GM18858 (cell line): Measurements from ENCODE around the gene HSPA12B.

Experiments used
- ATAC-seq: cut with Tn5 transposase; IDR thresholded peaks from one replicate; pipeline ENCODE4 v1.9.1; 2021; ENCODE audit not compliant: unreplicated experiment

Gene HSPA12B

DNA sequence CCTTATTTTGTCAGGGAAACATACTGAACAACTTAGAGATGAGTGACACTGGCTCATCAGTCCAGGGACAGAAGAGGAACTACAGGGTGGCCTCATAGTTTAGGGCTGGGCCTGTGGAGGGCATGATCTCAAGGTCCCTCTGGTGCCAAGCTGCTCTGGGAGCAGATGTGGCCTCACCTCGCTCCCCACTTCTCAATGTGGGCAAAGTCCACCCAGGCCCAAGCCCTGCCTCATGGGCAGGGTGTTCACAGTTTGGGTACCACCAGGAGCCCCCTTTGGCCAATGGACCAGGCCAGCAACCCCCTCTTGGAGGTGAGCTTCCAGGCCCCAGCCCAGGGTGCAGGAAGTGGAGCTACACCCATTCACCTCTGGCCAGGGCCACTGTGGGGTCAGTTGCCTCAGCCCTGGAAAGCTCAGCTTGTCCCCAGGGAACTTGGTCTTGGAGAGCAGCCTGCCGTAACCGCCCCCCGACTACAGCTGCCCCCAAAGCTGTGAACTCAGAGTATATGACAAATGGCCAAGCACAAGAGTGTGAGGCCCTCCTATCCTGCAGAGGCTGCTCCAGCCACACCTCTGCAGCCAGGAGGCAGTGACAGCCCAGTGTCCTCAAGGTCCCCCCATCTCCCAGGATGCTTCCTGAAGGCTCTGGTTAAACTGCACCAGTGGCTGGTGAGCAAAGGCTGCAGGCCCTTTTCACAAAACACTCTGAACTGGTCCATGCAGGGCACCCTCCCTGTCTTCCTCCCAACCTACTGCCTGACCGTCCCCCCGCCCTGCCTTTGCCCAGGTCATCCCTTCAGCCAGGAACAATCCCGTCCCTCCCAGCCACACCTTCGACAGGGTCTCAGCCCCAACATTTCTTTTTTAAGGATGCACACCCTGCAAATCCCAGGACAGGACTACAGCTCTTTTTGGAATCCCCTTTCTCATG, 31.5 kb downstream of the HSPA12B start:
- no peak for ATAC-seq

DNA sequence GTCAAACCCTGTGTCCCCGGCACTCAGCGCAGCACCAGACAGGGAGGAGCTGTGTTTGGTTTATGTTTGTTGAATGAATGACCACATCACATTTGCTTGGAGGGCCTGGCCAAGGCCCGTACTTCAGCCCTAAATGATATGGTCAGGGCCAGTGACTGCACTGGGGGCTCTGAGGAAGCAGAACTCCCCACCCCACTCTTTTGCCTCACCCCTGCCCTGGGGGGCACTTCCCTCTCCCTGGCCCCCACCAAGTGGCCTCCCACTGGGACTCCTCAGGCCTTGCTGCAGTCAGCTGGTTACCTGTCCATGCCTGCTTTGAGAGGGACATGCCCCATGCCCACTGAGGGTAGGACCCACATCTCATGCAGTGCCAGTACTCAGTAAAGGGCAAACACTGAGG, 32.2 kb downstream of the HSPA12B start:
- ATAC-seq = no peak

DNA sequence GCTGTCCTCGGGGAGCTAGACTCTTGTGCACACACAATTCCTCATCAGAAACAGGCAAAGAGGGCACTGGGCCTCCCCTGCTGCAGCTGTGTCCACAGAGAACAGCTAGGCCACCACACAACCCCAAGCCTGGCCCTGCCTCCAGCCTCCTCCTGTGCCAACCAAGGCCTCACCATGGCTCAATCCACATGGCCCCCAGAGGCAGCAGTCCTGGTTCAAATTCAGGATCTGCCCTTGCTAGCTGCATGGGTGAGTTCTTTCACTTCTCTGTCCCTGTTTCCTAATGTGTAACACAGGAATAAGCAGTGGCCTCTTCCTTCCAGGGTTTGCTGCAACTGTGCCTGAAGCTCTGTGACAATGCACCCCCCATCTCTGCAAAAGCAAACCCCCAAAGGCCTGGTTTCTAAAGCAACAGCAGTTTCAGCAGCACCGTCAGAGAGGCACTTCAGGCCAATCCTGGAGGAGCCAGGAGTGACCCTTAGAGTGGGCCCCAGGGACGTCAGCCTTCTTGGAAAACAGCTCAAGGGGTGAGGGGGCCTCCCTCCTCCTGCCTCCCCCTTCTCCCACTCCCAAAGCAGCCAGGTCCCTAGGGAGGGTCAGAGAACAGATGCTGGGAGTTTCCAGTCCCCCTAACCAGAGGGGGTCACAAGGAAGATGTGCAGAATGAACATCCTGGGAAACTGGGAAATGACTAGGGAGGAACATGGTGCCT, 32.8 kb downstream of the HSPA12B start:
- no peak for ATAC-seq

DNA sequence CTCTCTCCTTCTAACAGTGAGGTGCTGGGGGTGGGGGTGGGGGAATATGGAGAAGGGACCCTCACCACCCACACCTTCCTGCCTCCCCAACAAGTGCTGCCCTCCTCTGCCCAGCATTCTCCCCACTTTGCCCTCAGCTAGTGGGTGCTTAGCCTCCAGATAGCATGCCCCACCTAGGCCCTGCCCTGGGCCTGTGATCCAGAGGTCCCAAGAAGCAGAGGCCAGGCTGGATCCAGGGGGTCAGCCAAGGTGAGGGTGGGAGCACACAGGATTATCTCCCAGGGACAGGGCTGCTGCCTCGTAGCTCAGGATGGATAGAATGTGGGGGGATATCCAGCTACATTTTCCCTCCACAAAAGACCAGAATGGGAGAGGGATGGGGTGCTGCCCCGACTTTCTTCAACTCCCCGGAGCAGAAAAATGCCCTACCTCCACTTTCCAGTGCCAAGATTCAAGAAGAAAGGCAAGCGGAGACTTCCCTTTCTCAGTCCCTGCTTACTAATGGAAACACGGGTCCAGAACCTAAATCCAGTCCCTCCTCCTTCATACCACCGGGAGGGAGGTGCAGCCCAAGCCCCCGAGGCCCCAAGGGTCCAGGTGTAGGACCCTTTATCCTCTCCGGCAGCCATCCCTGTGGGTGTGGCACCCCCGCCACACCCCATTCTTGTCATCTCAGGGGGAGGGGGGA, 34.1 kb downstream of the HSPA12B start:
- no peak for ATAC-seq

GRCh38 chr20:3767110-3767426, 34.6 kb downstream of the HSPA12B start:
- ATAC-seq = no peak

DNA sequence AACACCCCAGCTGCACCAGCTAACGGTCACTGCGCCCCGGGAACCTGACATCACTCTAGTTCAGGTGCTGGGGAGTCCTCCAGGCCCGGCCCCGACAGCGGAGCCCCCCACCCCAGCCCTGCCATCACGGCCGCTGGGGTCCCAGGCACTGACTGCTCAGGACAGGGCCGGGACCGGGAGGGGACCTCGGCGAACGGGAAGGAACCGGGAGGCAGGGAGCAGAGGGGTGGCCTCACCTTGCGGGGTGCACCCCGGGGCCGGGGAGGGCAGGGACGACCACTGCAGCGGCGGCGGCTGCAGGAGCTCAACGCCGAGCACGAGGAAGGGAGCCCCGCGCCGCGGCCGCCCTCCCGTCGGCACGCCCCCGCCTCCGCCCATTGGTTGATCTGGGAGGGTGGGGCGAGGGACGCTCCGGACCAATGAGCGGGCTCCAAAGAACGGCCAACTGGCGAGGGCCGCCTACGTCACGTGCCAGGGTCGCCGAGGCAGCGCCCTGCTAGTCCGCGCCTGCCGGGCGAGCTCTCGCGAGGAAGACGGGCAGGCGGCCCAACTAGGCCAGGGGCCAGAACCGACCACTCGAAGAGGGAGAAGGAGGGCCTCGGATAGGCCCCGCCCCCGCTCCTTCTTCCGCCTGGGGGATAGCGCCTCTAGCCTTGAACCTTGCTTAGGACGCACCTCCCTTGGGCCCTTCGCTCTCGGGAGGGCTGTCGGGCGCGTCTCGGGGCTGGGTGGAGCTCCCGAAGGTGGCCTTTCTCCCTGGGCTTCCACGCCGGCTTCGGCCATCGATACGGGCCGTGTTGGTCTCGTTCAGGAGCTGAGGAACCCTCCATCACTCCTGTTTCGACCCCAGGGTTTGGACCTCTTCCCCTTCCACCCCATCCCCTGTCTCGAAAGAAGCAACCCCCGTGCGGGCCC, 35.2 kb downstream of the HSPA12B start, which contains the start of gene ADISSP:
Gene ADISSP (minus strand): TSS at position 327 of the 915 bp plus-strand sequence. CDS start 7,653 bp downstream, outside the sequence.
- ATAC-seq = peak; percentile 88

- ATAC-seq = peak; percentile 27
Observed at GRCh38 chr20:3768342-3769130, 36.1 kb downstream of the HSPA12B start.

DNA sequence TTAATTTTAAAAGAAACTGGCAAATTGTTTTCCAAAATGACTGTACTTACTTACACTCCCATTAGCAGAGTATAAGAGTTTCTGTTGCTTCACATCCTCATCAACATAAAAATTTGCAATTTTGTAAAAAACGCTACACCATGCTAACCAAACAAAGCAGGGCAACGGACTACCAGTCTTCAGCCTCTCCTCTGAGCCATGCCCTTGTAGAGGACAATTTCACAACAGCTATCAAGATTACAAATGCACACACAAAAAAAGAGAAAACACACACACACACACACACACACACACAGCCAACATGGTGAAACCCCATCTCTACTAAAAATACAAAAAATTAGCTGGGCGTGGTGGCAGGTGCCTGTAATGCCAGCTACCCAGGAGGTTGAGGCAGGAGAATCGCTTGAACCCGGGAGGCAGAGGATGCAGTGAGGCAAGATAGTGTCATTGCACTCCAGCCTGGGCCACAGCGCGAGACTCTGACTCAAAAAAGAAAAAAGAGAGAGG, 39.1 kb downstream of the HSPA12B start:
- ATAC-seq = no peak

DNA sequence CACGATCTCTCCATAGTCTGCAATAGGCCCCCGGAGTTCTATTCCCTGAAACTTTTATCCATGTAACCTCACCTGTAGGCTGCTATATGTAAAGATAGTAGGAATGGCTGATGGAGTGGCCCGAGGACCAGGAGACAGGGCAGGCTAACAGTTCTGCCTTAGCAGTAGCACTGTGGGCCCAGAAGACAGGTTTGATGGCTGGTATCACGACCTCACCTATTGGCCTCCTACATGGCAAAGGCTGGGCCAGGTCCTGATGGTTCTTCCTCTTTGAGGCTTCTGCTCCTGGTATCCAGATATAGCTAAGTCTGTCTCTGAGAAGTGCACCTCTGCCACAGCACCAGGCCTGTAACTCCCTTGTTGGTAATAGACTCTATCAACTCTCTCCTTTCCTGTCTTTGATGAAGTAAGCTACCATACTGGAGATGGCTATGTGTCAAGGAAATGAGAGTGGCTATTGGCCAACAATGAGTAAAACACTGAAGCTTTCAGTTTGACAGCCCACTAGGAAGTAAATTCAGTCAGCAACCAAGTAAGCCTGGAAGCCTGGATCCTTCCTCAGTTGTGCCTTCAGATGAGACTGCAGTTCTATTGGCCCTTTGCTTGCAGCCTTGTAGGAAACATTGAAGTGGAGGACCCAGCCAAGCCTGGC, 43.1 kb downstream of the HSPA12B start:
- ATAC-seq = no peak

GRCh38 chr20:3777381-3777715, 44.9 kb downstream of the HSPA12B start:
- no peak for ATAC-seq

DNA sequence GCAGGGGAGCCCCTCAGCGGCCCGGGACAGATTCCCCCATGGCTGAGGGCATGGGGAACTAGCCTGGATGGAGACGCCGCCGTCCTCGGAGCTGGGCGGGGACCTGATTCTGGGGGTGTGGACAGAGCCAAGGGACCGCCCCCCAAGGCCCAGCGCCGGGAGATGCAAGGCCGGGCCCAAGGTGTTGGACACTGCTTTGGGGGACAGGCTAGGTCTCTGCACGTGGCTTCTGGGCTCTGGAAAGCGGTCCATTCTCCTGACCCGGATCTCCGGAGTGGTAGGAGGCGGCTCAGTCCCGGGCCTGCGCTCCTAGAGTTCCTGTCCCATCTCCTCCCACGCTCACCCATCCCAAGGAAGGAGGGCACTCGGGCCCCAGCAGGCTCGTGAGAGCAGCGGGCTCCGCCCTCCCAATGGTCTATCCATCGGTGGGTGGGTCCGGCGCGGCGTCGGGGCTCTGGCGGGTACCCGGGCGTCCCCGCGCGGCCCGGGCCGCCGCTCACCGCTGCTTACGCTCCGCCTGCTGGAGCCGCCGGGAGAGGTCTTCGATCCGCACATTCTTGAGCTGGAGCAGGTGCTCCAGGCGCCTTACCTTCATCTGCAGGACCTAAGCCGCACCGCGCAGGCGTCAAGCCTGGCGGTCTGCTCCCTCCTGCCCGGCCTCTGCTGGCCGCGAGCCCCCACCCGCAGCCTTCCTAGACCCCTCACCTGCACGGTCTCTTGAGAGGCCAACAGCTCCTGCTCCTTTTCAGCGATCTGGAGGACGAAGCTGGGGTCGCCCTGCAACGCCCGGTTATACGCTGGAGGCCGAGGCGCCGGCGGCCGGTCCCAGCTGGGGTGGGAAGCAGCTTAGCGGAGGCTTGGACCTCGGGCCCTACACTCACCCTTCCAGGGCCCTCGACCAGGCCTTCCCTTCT, 45.5 kb downstream of the HSPA12B start:
- ATAC-seq = no peak

- ATAC-seq = no peak
Observed at GRCh38 chr20:3778976-3779375, 46.5 kb downstream of the HSPA12B start.

DNA sequence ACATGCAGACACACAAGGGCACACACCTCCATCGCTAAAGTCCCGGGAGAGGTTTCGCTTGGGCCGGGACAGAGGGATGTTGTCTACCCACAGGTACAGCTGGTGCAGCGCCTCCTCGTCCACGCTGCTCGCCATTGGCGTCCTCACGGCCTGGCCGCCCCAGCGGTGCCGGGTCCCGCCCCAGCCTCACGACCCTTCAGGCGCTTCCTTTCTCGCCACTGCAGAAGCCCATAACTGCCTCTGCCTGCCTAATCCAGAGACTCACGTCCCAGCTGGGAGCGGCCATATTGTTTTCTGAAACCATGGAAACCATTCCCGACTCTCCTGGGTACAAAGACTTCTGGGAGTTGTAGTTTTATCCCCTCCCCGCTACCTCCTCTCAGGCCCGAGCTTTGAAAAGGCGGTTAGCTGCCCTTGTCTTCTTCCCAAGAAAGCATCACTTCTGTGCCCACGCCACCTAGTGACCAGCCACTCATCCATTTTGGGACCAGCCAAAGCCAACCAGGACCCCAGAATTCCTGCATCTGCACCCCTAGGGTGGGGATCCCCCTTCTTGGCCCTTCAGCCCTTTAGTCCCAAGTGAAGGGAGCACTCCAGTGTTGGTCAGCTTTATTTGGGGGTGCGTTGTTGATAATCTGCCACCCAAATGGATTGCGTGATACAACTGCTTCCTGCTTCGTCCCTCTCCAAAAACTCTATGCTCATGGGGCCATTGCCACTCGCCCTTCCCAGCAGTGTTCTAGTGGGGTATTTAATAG, 48.8 kb downstream of the HSPA12B start, which contains the start of gene SPEF1:
Gene SPEF1 (minus strand): TSS at position 296 of the 758 bp plus-strand sequence. CDS start 161 bp downstream, at position 135.
- no peak for ATAC-seq

DNA sequence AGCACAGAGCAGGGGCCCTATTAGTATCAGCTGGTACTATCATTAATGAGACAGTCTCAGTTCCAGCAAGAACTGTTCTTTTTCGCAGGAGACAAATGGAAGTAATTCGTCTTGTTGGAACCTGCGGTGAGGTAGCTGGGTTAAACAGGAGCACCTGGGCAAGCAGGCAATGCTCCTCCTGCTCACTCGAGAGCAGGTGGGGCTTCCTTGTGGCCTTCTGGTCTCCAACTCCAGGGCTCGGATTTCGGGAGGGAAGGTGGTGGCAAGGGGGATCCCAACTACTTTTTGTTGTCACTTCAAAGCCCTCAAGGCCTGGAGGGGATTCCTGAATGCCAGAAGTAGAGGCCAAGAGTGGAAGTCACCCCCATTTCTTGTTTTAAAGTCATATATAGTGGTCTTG, 50.1 kb downstream of the HSPA12B start:
- no peak for ATAC-seq

- ATAC-seq = no peak
Observed at GRCh38 chr20:3783068-3783489, 50.6 kb downstream of the HSPA12B start.

- ATAC-seq = no peak
Observed at GRCh38 chr20:3783511-3784195, 51.2 kb downstream of the HSPA12B start.
